Panc1 (cell line): Measurements from ENCODE around the gene MBD5. TPM values are rescaled to one million over a fixed set of nuclear protein-coding genes. Genes with fewer than 3 reads are reported as not detected.

Experiments used
- ATAC-seq: fragments of 200-7000 bp; cut with Tn5 transposase; 2 replicates; pipeline ENCODE4 v1.9.1; 2020; ENCODE audit warnings: mild to moderate bottlenecking, moderate library complexity
- BruUV-seq: library from RNA; stranded (reverse); fragments of 400-500 nt; replicated peaks from 2 replicates; lab custom pipeline; 2021; lab: Mats Ljungman, UMichigan
- CTCF ChIA-PET: fragments of 300-600 bp; sonication (Branson Sonifier 250); formaldehyde crosslinking; loops from one replicate; lab custom pipeline; 2022; ENCODE audit warnings: antibody characterized with exemption; lab: Charles Lee
- POLR2A ChIA-PET: fragments of 300-600 bp; sonication (Branson Sonifier 250); formaldehyde crosslinking; loops from one replicate; lab custom pipeline; 2022; ENCODE audit warnings: antibody characterized with exemption; lab: Charles Lee
- DNase-seq: peaks from one replicate; pipeline ENCODE4 v3.0.0-alpha.2; 2010; ENCODE audit warnings: low read depth, low spot score
- H3K27ac ChIP-seq: 2 replicates; pipeline ENCODE4 v1.5.1; 2011; ENCODE audit warnings: mild to moderate bottlenecking, low read length, inconsistent platforms
- H3K27me3 ChIP-seq: fragments of 200-500 bp; sonication (Bioruptor generic); 2 replicates; pipeline ENCODE4 v1.6.0; 2014; ENCODE audit warnings: low read length, inconsistent platforms; ENCODE audit not compliant: control insufficient read depth, insufficient read depth
- H3K36me3 ChIP-seq: fragments of 200-500 bp; sonication (Bioruptor generic); 2 replicates; pipeline ENCODE4 v1.5.1; 2014; ENCODE audit warnings: inconsistent platforms, mild to moderate bottlenecking, low read length, moderate library complexity; ENCODE audit not compliant: control insufficient read depth, insufficient read depth
- H3K4me1 ChIP-seq: 2 replicates; pipeline ENCODE4 v1.5.1; 2011; ENCODE audit warnings: inconsistent platforms, mild to moderate bottlenecking, low read length, moderate library complexity; ENCODE audit not compliant: control insufficient read depth, insufficient read depth
- H3K4me3 ChIP-seq, 2 experiments: 2 replicates each; pipeline ENCODE4 v1.5.1; 2011 to 2012; ENCODE audit warnings: low read depth in 2 of 2, low read length in 2 of 2, mild to moderate bottlenecking in 2 of 2, inconsistent platforms in 1 of 2, moderate library complexity in 1 of 2
- H3K9me3 ChIP-seq: fragments of 200-500 bp; sonication (Bioruptor generic); 2 replicates; pipeline ENCODE4 v1.5.1; 2014; ENCODE audit warnings: low read depth, mild to moderate bottlenecking, inconsistent platforms, low read length, moderate library complexity; ENCODE audit not compliant: control insufficient read depth, insufficient read depth
- CTCF ChIP-seq: fragments of 450-650 bp; IDR thresholded peaks from 2 replicates; pipeline ENCODE4 v1.5.1; 2017; ENCODE audit warnings: mild to moderate bottlenecking
- POLR2AphosphoS5 ChIP-seq: IDR thresholded peaks from 2 replicates; pipeline ENCODE4 v1.6.1; 2012; ENCODE audit warnings: mild to moderate bottlenecking, low read depth, low read length, moderate library complexity
- REST ChIP-seq, 2 experiments: IDR thresholded peaks; 2 replicates each; pipeline ENCODE4 v1.6.1; 2011 to 2012; ENCODE audit warnings: low read depth in 2 of 2, control low read depth in 1 of 2, low read length in 1 of 2, mild to moderate bottlenecking in 1 of 2, moderate library complexity in 1 of 2; ENCODE audit not compliant: insufficient read depth in 1 of 2
- SIN3A ChIP-seq: IDR thresholded peaks from 2 replicates; pipeline ENCODE4 v1.6.1; 2012; ENCODE audit warnings: low read depth, mild to moderate bottlenecking, low read length, moderate library complexity, borderline replicate concordance; ENCODE audit not compliant: insufficient read depth
- TCF7L2 ChIP-seq: IDR thresholded peaks from 2 replicates; pipeline ENCODE4 v1.6.1; 2011; ENCODE audit warnings: mild to moderate bottlenecking, low read depth, low read length, inconsistent platforms
- in situ Hi-C: cut with HindIII; loops from 2 replicates; pipeline ENCODE4 v1.10.0; 2016; ENCODE audit warnings: low sequenced_read_pairs, low pct_unique_long_range_greater_than_20kb
- intact Hi-C: fragments of 100-400 bp; cut with micrococcal nuclease; formaldehyde crosslinking; loops from one replicate; pipeline ENCODE4 v1.10.0; 2022; ENCODE audit not compliant: unreplicated experiment
- total RNA-seq: library from RNA; stranded (reverse); gene quantifications from one replicate; pipeline ENCODE4 v1.2.1, GENCODE V29; 2021; ENCODE audit not compliant: unreplicated experiment

The MBD5 gene
- total RNA-seq, 1 experiment from 2014 or later = 40.2 TPM

- CTCF ChIA-PET = no interaction called here
- BruUV-seq = no TSS peak
- intact Hi-C loops = no loop called here
Observed at GRCh38 chr2:148298196-148298595, 277.3 kb downstream of the MBD5 start.

GRCh38 chr2:148299616-148300015 is 278.7 kb downstream of the MBD5 start:
- CTCF ChIA-PET = no interaction called here
- in situ Hi-C loops (no loop called here), intact Hi-C loops (no loop called here)
- Histone ChIP-seq H3K4me3 (no peak overlapping the region), H3K9me3 (no peaks in the 10 kb centered on the region), H3K36me3 (no peaks in the 10 kb centered on the region), H3K4me1 (no peaks in the 10 kb centered on the region), H3K27me3 (no peaks in the 10 kb centered on the region), H3K27ac (no peak overlapping the region)
- POLR2A ChIA-PET = no interaction called here
- ATAC-seq (no peak), DNase-seq (no peak)
- no TSS peak for BruUV-seq
- TF ChIP-seq SIN3A (no peak), TCF7L2 (no peak), CTCF (no peak), REST (IDR thresholded peaks at IDR 0.05; ENCODE audit: insufficient read depth in 1 of 2, low read depth in 2 of 2, low read length in 1 of 2) (no peak)

More at GRCh38 chr2:148298196-148298595, 277.3 kb downstream of the MBD5 start:
- POLR2A ChIA-PET = no interaction called here
- in situ Hi-C loops = no loop called here
- DNase-seq (no peak), ATAC-seq (no peak)
- no peaks in the 10 kb centered on the region for H3K9me3 ChIP-seq
- H3K36me3 ChIP-seq = no peaks in the 10 kb centered on the region
- H3K27me3 ChIP-seq = no peaks in the 10 kb centered on the region
- H3K4me1 ChIP-seq = no peaks in the 10 kb centered on the region
- TF ChIP-seq CTCF (no peak), REST (IDR thresholded peaks at IDR 0.05; ENCODE audit: insufficient read depth in 1 of 2, low read depth in 2 of 2, low read length in 1 of 2) (no peak), POLR2AphosphoS5 (no peak), SIN3A (no peak)
- no peak overlapping the region for H3K4me3 ChIP-seq
- H3K27ac ChIP-seq = no peak overlapping the region
